ENCODE measurements around the gene PAK1.

PAK1 gene

DNA sequence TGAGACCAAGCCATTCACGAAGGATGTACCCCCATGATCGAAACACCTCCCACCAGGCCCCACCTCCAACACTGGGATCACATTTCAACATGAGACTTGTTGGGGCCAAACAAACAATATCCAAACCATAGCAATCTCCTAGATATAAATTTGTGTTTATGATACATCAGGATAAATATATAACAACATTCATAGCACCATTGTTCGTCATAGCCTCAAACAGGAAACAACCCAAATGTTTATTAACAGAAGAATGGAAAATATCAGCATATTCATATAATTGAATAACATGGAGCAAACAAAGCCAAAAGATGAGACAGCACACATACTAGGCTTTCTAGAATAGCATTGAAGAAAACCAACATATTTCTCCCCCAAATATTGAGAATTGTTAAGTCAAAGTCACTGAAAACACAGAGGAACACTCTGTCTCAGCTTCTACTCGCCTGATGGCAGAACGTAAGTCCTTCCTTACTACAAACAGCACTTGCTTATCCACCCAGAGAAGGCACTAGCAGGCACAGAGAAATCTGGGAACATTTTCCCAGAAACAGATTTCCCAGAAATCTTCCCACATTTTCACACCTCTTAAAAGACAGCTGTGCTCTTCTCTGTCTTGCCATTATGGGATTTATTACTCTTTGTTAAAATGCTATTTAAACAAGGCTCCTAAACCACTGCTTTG lies 164.4 kb downstream of the PAK1 start:
- DNase-seq (ENCODE audit: low read depth in 2 of 2), result no peak

DNA sequence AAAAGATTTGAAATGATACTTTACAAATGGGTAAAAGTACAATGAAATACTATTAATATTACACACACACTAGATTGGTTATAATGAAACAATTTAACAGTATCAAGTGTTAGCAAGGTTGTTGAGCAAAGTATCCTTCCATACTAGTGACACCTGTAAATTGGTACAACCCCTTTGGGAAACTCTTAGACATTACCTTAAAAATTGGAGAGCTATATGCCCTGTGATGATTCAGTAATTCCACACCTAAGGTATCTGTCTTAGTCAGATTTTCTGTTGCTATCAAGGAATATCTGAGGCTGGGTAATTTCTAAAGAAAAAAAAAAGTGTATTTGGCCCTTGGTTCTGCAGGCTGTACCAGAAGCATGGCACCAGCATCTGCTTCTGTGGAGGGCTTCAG lies 165.1 kb downstream of the PAK1 start:
- no peak for DNase-seq (ENCODE audit: low read depth in 2 of 2)

DNA sequence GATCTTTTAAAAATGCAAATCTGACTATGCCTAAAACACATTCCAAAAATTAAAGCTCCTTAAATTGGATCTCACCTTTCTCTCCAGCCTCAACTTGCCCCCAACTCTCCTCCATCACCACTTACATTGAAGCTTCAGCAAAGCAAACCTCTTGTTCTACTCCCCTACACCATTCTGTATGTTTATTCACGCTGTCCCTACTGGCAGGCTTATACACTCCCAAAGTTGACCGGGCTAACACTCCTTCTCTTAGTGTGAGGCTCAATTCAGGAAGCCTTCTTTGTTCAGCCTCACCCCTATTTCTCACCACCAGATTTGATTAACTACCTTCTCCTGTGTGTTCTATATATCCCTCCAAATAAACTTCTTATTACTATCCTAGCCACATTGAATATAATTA lies 170.6 kb downstream of the PAK1 start:
- DNase-seq (ENCODE audit: low read depth in 2 of 2), result no peak

DNA sequence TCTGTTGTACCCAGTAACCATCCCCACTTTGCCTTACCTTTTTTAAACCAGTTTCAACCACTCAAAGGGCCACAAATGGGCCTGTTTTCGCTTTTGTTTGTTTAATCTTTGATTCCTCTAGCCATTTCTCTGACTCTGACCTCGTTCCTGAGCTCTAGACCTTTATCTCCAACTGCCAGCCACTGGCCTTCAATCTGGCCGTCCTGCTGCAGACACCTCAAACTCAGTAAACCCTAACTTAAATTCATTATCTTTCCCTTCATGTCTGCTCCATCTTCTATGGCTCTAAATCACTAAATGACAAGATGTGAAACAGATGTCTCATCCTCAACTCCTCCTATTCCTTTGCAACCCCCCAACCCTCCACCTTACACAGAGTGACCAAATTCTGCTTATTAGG lies 171.1 kb downstream of the PAK1 start:
- DNase-seq (ENCODE audit: low read depth in 2 of 2), result no peak

DNA sequence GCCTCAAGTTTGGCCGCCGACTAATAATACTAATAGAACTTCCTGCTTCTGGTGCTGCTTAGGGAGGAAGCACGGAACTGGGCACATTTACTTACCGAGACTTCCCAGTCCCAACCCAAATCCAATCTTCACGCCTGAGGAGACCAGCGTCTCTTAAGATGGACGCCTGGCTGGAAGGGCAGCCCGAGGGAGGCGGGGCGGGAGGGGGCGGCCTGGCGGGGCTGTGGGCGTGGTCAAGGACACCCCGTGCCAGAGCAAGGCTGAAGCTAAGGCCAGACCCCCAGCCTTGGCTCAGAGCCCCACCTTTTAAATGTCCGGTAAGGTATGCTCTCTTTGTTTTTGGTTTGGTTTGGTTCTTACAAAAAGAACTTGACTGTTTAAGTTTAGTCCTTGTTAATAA lies 172.4 kb downstream of the PAK1 start, which contains the start of gene GDPD4:
Gene GDPD4, minus strand, starts transcription at position 177 of the 400 bp plus-strand sequence. CDS start 16,549 bp downstream, outside the sequence.
- no peak for DNase-seq (ENCODE audit: low read depth in 2 of 2)

DNA sequence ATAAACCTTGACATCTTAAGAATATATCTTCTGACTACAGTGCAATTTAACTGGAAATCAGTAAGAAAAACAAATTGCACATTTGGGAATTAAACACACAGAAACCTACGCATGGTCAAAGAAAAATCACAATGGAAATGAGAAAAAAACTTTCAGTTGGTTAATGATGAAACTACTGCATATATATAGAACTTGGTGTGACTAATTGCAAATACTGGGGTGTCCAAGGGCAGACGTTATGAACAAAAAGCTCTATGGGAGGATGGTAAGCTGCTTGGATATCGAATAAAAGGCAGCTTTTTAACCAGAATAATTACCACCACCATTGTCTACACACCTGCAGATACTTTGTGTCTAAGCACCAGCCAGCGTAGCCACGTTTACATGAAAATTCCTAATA lies 173.2 kb downstream of the PAK1 start:
- DNase-seq (ENCODE audit: low read depth in 2 of 2), result no peak

DNA sequence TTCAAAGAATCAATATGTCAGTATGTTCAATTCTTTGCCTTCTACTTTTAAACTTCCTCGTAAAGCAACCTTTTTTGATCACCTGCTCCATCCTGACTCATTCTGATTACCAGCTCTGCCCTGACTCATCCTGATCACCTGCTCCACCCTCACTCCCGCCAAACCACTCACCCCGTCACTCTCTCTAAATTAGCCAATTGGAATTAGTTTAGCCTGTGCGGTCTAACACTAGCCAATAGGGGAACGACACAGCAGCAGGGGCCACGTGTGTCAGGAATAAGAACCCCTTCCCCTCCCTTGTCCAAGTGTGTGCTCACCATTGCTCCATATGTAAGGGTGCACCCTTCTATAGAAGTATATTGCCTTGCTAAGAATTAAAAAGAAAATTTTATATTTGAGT lies 173.9 kb downstream of the PAK1 start:
- peak in 1 of 2 donors; percentile 18 for DNase-seq (ENCODE audit: low read depth in 2 of 2)

DNA sequence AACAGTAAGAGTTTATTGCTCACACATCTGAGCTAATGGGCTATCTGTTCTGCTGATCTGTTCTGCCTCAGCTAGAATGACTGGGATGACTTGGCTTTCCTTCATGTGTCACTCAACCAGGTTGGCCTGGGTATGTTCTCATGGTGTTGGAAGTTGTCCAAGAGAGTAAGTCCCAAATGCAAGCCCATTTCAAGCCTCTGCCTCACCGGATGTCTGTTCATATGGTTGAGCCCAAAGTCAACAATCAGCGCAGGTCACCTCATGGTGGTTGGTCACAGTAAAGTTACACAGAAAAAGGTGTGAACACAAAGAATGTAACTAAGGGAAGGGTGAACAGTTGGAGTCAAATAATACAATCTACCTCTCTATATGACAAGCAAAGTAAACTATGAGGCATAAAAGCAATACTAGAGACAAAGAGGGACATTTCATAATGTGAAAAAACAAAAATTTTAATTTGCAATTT lies 174.3 kb downstream of the PAK1 start:
- no peak for DNase-seq (ENCODE audit: low read depth in 2 of 2)

DNA sequence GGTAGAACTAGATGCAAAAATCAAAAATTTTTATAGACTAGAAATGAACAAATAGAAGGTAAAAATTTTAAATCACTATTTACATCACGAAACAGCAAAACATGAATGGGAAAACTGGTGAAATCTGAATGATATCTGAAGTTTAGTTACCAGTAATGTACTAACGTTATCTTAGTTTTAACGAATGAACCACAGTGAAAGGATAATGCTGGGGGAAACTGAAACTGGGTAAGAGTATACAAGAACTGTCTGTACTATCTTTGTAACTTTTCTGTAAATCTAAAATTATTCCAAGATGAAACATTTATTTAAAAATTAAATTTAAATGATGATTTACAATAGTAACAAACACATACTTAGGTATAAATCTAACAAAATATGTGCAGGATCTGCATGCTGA lies 179.9 kb downstream of the PAK1 start:
- no peak for DNase-seq (ENCODE audit: low read depth in 2 of 2)

DNA sequence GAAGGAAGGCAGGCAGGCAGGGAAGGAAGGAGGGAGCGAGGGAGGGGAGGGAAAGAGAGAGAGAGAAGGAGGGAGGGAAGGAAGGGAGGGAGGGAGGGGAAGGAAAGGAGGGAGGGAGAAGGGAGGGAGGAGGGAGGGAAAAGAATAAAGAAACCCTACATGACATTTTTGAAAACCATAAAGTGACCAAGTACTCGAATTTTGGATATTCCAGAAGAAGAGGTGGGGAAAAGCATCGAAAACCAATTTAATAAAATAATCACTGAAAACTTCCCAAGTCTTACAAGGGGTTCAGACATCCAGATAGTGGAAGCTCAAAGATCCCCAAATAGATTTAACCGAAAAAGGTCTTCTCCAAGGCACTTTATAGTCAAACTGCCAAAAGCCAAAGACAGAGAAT lies 184.2 kb downstream of the PAK1 start:
- no peak for DNase-seq (ENCODE audit: low read depth in 2 of 2)

DNA sequence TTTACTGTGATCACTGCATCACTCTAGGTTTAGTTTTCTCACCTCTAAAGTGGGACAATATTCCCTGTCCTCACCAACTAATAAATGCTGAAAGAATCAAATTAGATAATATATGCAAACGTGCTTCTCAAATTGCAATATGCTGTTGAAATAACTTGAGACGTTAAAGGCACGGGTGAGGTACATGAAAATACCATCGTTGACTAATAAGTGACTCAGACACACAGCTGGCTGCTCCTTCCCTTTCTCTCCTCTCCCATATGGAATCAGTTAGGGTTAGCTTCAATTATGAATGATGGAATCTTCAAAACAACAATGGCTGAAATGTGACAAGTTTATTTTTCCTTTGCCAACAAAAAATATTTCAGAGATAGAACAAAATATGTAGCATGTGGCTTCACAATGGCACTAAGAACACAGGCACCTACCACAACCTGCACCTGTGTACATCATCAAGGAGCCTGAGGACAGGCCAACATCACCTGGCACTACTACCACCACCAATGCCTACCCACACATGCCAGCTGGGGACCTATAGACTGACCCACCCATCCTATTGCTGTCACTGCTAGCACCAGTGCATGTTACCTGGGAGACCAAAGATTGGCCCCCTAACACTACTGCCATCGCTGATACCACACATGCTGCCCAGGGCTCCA lies 186.2 kb downstream of the PAK1 start:
- no peak for DNase-seq (ENCODE audit: low read depth in 2 of 2)

DNA sequence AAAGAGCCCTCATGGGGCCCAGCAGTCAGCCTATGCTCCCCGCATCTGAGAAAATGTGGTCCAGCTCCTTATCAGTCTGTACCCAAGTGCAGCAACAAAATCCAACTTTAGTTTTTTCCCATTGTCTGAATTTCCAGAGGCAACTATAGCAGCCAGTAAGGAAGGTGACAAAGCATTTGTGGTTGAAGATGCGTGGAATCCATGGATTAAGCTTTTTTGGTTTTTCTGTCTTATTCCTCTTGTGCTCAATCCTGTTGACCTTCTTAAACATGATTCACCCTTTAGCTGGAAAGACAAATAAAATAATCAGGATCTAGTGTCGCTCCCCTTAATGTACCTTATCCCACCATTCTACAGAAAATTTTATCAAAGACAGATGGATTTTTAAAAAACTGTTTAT lies 186.8 kb downstream of the PAK1 start:
- DNase-seq (ENCODE audit: low read depth in 2 of 2), result no peak

DNA sequence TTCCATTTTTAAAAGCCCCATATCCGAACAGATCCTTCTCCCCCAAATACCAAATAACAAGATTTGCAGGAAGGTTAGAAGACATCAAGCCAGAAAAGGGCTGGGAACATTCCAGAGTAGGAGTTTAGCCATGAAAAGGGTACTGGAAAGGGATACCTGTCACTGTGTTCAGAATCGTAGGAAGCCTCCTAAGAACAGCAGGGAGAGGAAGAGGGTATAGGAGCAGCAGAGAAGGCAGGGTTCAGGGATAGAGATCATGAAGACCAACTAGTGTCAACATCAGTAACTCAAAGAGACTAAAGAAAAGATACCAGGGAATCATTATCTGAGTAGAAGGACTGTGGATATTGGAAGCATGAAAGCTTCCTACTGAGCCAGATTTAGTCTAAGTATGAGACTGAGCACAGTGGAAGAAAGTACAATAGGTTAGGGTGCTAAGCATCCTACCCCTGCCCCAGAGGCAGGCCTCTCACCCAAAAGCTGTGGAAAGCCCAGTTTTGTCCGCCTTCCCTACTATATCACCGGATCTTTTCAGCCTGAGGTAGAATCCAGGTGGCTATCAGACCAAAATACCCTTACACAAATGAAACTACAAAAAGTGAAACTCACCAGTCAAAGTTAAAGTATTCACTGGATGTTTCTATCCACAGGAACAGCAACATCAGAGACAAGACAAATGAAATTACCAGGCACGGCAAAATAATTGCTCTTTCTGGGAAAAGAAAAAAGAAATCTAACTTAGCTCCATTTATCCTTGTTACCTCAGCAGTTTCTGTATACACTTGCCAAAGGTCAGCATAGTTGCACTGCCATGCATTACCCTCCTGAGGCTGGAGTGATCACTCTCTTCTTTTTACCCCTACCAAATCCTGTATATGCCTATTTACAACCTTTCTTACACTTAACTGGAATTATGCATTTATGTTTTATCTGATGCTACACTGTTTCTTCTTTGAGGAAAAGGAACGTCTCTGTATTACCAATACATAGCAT lies 189.1 kb downstream of the PAK1 start:
- DNase-seq (ENCODE audit: low read depth in 2 of 2), result no peak

DNA sequence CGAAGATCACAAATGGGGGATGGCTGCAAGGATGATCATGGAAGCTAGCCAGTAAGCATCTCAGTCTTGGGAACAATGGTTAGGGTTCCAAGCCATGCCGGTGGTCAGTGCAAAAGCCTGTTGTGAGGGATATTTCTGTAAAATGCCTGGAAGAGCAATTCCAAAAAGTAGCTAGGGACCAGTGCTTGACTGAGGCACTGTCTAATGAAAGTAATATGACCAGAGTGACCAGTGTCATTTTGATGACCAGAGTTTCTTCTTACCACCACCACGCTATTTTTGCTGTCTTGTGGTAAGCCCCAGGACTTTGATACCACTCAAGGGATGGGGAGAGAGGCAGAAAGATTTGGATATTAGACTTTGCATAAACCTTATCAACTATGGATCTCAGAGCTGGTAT lies 190.8 kb downstream of the PAK1 start:
- DNase-seq (ENCODE audit: low read depth in 2 of 2), result no peak

DNA sequence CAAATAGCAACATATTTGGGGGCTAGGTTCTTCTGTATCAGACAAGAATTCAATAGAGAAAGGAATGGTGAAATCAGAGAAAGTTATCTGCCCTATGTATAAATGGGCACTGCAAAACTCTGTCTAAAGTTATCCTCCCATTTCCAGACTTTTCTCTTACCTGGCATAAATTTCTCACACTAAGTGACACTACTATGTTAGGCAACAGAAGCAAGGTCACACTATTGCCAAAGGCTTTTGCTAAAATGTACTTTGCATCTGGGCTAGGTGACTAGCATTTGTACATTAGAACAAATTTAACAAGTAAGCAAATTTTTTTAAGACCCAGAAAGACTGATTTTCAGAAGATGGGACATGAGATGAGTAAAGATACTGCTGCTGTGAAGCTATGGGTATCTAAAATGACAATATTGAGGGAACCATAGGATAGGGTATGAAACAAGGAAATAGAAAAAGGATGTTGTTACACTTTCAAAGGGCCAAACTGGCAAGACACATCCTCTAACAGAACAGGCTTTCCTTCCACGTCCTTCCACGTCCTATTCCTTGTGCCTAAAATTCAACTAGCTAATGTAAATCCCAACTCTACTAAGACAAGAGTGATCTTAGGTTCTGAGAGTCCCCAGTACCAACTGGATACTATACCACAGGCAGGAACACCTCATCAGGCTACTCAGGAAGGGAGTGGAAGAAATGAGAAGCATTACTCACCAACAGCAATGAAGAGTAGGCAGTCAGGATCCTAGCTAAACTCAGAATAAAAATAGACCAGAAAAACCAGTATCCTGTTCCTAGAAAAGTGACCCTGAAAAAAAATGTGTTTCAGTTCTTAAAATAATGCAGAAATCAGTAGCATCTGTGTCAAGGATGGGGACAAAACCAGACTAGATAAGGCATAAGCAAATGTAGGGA lies 195.0 kb downstream of the PAK1 start:
- DNase-seq (ENCODE audit: low read depth in 2 of 2), result no peak

DNA sequence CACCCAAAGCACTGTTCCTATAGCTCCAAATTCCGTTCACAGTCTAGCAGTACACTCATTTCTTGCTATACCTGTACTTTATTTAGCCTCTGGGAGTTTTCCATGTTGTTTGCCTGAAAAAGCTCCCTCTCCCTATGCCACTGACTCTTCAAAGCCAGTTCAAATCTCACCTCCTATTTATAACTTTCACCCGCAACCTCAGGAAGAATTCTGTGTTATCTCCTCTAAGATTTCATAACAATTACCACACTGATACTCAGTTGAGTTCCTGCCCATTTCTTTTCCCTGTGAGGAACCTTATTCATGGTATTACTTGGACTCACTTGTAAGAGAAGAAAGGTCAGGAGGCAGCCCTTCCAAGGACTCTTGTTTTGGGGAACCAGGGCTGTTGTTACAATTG lies 197.6 kb downstream of the PAK1 start:
- no peak for DNase-seq (ENCODE audit: low read depth in 2 of 2)
